Measurements from ENCODE around the gene CD2AP.

GRCh38 chr6:47446669-47447330 lies 30.8 kb upstream of the CD2AP start:
- TF ChIP-seq CTCF (IDR thresholded peaks at IDR 0.05; ENCODE audit: insufficient read depth, low read length) (no peak), POLR2AphosphoS5 (IDR thresholded peaks at IDR 0.05; ENCODE audit: low read depth) (no peak), GABPA (IDR thresholded peaks at IDR 0.05; ENCODE audit: low read depth) (no peak), REST (IDR thresholded peaks at IDR 0.05; ENCODE audit: insufficient replicate concordance, low read depth) (no peak), SPI1 (IDR thresholded peaks at IDR 0.05; ENCODE audit: borderline replicate concordance, low read depth) (no peak)

Data from HL-60 (cell line).